ENCODE data around the gene PRPH.

Gene PRPH

DNA sequence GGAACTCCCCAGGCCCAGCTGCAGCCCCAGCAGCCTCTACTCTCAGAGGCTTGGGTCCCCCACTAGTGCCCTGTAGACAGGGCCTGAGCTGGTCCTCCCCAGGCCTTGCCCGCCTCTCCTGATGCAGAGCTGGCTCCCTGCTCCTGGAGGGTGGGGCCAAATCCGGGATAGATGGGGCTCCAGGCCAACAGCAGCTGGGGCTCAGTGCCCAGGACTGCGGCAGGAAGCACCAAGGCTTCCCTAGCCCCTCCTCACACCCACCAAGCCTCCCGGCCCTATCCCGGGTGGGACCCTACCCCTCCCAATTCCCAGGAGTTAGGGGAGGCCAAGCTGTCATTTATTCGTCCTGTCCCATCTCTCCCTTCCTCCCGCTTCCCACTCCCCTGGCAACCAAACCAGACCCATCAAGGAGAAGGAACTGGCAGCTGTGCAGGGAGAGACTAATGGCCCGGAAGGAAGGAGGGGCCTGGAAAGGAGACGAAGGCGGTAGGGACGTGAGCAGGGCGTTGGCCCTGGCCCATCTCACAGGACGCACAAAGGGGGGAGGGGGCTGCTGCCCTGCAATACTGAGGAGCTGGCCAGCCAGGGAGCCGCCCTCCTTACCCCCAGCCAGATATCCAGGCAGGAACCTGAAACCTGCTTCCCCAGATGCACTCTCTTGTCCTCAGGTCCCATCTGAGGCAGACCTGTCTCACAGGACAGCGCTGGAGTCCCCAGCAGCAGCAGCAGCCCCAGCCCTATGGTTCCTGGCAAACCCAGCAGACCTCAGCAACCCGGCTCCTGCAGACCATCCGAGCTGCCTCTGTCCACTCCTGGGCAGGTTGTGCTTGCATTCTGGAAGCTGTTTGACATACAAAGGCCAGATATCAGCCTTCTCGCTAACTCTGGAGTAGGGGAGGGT lies 1.6 kb upstream of the PRPH start:
- TF ChIP-seq, protein P1, sequence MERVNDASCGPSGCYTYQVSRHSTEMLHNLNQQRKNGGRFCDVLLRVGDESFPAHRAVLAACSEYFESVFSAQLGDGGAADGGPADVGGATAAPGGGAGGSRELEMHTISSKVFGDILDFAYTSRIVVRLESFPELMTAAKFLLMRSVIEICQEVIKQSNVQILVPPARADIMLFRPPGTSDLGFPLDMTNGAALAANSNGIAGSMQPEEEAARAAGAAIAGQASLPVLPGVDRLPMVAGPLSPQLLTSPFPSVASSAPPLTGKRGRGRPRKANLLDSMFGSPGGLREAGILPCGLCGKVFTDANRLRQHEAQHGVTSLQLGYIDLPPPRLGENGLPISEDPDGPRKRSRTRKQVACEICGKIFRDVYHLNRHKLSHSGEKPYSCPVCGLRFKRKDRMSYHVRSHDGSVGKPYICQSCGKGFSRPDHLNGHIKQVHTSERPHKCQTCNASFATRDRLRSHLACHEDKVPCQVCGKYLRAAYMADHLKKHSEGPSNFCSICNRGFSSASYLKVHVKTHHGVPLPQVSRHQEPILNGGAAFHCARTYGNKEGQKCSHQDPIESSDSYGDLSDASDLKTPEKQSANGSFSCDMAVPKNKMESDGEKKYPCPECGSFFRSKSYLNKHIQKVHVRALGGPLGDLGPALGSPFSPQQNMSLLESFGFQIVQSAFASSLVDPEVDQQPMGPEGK (CRISPR knock-in tag; IDR thresholded peaks at IDR 0.05; ENCODE audit: borderline replicate concordance) = no peak
- TF ChIP-seq, protein P2, sequence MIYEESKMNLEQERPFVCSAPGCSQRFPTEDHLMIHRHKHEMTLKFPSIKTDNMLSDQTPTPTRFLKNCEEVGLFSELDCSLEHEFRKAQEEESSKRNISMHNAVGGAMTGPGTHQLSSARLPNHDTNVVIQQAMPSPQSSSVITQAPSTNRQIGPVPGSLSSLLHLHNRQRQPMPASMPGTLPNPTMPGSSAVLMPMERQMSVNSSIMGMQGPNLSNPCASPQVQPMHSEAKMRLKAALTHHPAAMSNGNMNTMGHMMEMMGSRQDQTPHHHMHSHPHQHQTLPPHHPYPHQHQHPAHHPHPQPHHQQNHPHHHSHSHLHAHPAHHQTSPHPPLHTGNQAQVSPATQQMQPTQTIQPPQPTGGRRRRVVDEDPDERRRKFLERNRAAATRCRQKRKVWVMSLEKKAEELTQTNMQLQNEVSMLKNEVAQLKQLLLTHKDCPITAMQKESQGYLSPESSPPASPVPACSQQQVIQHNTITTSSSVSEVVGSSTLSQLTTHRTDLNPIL (CRISPR knock-in tag; IDR thresholded peaks at IDR 0.05; ENCODE audit: low read depth) = 0 out of 2 replicates have a peak, but pooled peaks have one; percentile 27
- ATAC-seq = peak; percentile 80

DNA sequence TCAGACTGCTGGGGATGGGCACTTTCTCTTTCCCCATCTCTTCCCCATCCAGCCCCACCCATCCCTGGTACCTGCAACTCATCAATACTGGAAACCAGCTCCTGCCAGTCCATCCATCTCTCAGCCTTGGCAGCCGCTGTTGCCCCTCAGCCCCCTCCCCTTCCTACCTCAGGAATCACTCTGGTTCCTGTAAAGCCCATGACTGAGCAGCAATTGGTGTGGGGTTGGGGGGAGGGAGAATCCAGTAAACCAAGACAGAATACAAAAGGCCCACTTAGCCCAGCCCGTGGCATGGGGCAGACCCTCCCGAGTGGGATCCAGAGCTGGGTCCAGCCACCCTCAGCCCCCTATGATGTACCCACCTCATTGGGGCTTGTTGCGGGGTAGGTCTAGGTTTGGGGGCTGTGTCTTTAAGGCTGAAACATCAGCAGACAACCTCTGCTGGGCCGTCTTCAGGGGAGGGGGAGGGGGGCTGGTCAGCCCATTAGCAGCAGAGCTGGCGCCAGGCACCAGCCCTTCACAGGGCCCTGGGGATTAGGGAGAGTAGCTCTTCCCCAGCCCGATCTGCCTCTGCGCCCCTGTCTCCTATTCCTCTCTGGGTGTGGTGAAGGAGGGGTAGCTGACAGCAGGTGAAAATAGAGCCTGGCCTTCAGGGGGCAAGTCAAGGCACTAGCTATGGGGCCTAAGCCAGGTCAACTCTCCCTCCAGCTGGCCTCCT lies 702 bp upstream of the PRPH start:
- ATAC-seq = no peak; the same call in 2 of the 3 replicates
- no peak for TF ChIP-seq TCF4 (CRISPR knock-in tag; IDR thresholded peaks at IDR 0.05; ENCODE audit: borderline replicate concordance)
- TF ChIP-seq ZNF70 (CRISPR knock-in tag; IDR thresholded peaks at IDR 0.05) = no peak
- TF ChIP-seq, protein P3, sequence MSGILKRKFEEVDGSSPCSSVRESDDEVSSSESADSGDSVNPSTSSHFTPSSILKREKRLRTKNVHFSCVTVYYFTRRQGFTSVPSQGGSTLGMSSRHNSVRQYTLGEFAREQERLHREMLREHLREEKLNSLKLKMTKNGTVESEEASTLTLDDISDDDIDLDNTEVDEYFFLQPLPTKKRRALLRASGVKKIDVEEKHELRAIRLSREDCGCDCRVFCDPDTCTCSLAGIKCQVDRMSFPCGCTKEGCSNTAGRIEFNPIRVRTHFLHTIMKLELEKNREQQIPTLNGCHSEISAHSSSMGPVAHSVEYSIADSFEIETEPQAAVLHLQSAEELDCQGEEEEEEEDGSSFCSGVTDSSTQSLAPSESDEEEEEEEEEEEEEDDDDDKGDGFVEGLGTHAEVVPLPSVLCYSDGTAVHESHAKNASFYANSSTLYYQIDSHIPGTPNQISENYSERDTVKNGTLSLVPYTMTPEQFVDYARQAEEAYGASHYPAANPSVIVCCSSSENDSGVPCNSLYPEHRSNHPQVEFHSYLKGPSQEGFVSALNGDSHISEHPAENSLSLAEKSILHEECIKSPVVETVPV (CRISPR knock-in tag; IDR thresholded peaks at IDR 0.05) = no peak
- no peak for TF ChIP-seq PPARA (CRISPR knock-in tag; IDR thresholded peaks at IDR 0.05; ENCODE audit: borderline replicate concordance)
- TF ChIP-seq ISL1 (CRISPR knock-in tag; IDR thresholded peaks at IDR 0.05) = no peak
- no peak for TF ChIP-seq CSDC2 (CRISPR knock-in tag; IDR thresholded peaks at IDR 0.05)
- TF ChIP-seq, protein P4, sequence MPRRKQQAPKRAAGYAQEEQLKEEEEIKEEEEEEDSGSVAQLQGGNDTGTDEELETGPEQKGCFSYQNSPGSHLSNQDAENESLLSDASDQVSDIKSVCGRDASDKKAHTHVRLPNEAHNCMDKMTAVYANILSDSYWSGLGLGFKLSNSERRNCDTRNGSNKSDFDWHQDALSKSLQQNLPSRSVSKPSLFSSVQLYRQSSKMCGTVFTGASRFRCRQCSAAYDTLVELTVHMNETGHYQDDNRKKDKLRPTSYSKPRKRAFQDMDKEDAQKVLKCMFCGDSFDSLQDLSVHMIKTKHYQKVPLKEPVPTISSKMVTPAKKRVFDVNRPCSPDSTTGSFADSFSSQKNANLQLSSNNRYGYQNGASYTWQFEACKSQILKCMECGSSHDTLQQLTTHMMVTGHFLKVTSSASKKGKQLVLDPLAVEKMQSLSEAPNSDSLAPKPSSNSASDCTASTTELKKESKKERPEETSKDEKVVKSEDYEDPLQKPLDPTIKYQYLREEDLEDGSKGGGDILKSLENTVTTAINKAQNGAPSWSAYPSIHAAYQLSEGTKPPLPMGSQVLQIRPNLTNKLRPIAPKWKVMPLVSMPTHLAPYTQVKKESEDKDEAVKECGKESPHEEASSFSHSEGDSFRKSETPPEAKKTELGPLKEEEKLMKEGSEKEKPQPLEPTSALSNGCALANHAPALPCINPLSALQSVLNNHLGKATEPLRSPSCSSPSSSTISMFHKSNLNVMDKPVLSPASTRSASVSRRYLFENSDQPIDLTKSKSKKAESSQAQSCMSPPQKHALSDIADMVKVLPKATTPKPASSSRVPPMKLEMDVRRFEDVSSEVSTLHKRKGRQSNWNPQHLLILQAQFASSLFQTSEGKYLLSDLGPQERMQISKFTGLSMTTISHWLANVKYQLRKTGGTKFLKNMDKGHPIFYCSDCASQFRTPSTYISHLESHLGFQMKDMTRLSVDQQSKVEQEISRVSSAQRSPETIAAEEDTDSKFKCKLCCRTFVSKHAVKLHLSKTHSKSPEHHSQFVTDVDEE (CRISPR knock-in tag; IDR thresholded peaks at IDR 0.05) = no peak
- TF ChIP-seq, protein P5, sequence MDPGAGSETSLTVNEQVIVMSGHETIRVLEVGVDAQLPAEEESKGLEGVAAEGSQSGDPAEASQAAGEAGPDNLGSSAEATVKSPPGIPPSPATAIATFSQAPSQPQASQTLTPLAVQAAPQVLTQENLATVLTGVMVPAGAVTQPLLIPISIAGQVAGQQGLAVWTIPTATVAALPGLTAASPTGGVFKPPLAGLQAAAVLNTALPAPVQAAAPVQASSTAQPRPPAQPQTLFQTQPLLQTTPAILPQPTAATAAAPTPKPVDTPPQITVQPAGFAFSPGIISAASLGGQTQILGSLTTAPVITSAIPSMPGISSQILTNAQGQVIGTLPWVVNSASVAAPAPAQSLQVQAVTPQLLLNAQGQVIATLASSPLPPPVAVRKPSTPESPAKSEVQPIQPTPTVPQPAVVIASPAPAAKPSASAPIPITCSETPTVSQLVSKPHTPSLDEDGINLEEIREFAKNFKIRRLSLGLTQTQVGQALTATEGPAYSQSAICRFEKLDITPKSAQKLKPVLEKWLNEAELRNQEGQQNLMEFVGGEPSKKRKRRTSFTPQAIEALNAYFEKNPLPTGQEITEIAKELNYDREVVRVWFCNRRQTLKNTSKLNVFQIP (CRISPR knock-in tag; IDR thresholded peaks at IDR 0.05; ENCODE audit: borderline replicate concordance, low read depth) = no peak
- no peak for TF ChIP-seq ZNF8 (CRISPR knock-in tag; IDR thresholded peaks at IDR 0.05)
- no peak for TF ChIP-seq RARB (CRISPR knock-in tag; IDR thresholded peaks at IDR 0.05)

DNA sequence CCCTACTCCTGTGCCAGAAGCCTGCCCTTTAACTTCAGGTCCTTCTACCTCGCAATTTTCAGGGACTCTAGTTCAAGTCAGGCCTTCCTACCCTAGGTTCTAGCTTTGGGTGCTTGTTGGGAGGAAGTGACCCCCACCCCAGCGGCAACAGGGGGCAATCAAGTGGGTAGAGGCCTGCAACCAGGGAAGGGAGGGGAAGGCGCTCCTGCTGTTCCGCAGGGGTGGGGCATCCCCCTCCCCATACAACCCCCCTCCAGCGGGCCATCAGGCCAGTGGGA lies 204 bp upstream of the PRPH start:
- TF ChIP-seq ZNF565 (CRISPR knock-in tag; conservative IDR thresholded peaks at IDR 0.05; ENCODE audit: low read depth) (no peak), CSDC2 (CRISPR knock-in tag; IDR thresholded peaks at IDR 0.05) (no peak)
- no peak for ATAC-seq

DNA sequence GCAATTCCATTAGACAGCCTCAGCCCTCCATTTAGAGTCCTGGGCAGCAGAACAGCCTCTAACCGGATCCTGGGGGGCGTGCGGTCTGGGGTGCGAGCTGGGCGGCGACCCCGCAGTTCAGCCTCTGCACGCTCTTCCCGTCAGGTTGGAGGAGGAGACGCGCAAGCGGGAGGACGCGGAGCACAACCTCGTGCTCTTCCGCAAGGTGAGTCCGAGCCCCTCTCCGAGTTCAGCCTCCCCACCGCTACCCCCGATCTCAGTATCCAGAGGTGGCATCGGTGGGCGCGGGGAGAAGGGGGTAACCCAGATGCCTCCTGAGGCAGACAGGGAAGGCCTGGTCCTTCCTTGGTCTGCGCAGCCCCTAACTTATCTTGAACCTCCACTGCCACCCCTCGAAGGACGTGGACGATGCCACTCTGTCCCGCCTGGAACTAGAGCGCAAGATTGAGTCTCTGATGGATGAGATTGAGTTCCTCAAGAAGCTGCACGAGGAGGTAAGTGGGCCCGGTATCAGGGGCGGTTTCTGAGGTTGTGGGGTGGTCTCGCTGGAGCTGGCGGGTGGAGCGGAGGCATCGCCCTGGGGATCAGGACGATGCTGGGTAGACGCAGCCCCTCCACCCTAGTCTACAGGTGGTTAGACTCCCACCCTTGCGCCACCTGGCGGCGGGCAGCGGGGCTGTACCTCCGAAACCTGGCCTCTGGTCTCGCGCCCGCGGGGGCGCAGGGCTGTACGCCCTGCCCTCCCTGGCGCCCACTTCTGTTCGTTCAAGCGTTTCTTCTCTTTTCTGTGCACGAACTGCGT lies 1.3 kb downstream of the PRPH start:
- TF ChIP-seq ARNTL (CRISPR knock-in tag; IDR thresholded peaks at IDR 0.05; ENCODE audit: borderline replicate concordance, low read depth) (no peak), PPARA (CRISPR knock-in tag; IDR thresholded peaks at IDR 0.05; ENCODE audit: borderline replicate concordance) (no peak), OSR1 (CRISPR knock-in tag; IDR thresholded peaks at IDR 0.05) (no peak)

More for the DNA sequence above, 1.3 kb downstream of the PRPH start:
- no peak for ATAC-seq
